T follicular helper cell (primary cell): ENCODE data around the gene HBE1.

Experiments used
- DNase-seq: peaks from one replicate; pipeline ENCODE4 v3.0.0-alpha.2; 2020; ENCODE audit warnings: low read depth

HBE1 gene

GRCh38 chr11:5233307-5233706, 36.4 kb downstream of the HBE1 start:
- DNase-seq: no peak

GRCh38 chr11:5232821-5233220, 36.9 kb downstream of the HBE1 start:
- DNase-seq: no peak

- no peak for DNase-seq
These were observed 37.6 kb downstream of the HBE1 start for GRCh38 chr11:5232176-5232575.

- no peak for DNase-seq
These were observed 38.6 kb downstream of the HBE1 start for GRCh38 chr11:5231111-5231510.

- no peak for DNase-seq
These were observed 39.5 kb downstream of the HBE1 start for GRCh38 chr11:5230266-5230665.

GRCh38 chr11:5229796-5230195, 39.9 kb downstream of the HBE1 start:
- no peak for DNase-seq

GRCh38 chr11:5229356-5229755, 40.4 kb downstream of the HBE1 start:
- no peak for DNase-seq

GRCh38 chr11:5228124-5228523, 41.6 kb downstream of the HBE1 start:
- DNase-seq: no peak

- no peak for DNase-seq
These were observed 42.1 kb downstream of the HBE1 start for GRCh38 chr11:5227681-5228080.

GRCh38 chr11:5226732-5227310, 42.9 kb downstream of the HBE1 start, which contains the start of gene HBB:
TSS of gene HBB (minus strand) at chr11:5227071. CDS start at chr11:5227021, 50 bp downstream.
- DNase-seq: no peak

- no peak for DNase-seq
These were observed 44.3 kb downstream of the HBE1 start for GRCh38 chr11:5225480-5225871.

GRCh38 chr11:5224538-5225479, 44.9 kb downstream of the HBE1 start:
- DNase-seq: no peak

- DNase-seq: no peak
These were observed 46.1 kb downstream of the HBE1 start for GRCh38 chr11:5223686-5224085.

- no peak for DNase-seq
These were observed 46.6 kb downstream of the HBE1 start for GRCh38 chr11:5223146-5223545.
